HG03196 (cell line): ENCODE measurements around the gene RACK1.

Source experiments
- ATAC-seq: cut with Tn5 transposase; IDR thresholded peaks from one replicate; pipeline ENCODE4 v1.9.1; 2021; ENCODE audit not compliant: unreplicated experiment

Gene RACK1

DNA sequence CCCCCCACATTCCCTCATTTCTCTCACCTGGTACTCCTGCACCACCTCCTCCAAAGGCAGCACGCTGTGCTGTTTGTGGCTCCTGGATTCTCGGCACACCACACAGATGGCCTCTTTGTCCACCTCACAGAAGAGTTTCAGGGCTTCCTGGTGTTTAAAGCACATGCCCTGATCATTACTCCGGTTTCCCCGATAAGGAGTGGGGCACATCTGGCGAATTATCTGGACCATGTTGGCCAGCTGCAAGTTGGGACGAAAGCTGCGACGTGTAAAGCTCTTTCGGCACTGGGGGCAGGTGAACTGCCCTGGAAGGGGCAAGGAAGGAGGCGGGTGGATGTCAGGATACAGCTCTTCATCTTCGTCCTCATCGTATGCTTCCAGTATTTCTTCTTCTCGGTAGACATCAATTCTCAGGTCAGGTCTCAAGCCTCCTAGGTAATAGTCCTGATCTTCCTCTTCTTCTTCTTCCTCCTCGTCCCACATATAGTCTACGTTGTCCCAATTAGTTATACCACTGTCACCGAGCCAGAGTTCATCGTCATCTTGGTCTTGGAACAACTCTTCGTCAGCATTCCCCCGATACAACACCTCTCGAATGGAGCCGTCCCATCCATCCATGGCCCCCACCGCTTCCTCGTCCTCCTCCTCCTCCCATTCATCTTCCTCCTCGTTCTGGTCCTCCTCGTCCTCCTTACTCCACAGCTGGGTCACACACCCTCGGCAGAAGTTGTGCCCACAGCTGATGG, 16.4 kb upstream of the RACK1 start:
- ATAC-seq = no peak

- no peak for ATAC-seq
These were observed 15.6 kb upstream of the RACK1 start for GRCh38 chr5:181259283-181259682.

GRCh38 chr5:181258576-181258975, 14.9 kb upstream of the RACK1 start:
- ATAC-seq = no peak

GRCh38 chr5:181255836-181256578, 12.3 kb upstream of the RACK1 start:
- ATAC-seq = no peak

- no peak for ATAC-seq
These were observed 11.6 kb upstream of the RACK1 start for GRCh38 chr5:181255276-181255675.

DNA sequence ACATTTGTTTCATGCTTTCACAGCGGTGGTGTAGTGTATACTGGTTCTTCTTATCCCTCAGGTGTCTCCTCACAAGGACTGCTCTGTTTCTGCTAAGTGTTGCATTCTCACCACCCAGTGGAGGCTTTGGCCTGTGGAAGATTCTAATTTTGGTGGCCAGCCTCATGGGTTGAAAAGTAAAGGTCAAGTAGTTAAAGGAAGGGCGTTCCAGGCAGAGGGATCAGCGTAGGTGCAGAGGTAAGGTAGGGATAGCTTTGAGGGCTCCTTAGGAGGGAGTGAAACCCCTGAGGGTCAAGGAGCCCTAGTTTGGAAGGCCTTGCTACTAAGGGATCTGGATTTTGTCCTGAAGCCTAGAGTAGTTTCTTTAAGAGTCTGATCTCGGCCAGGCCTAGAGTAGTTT, 4.6 kb upstream of the RACK1 start:
- ATAC-seq = no peak

- peak; percentile 45 for ATAC-seq
These were observed 2.8 kb upstream of the RACK1 start for GRCh38 chr5:181246276-181247049.

DNA sequence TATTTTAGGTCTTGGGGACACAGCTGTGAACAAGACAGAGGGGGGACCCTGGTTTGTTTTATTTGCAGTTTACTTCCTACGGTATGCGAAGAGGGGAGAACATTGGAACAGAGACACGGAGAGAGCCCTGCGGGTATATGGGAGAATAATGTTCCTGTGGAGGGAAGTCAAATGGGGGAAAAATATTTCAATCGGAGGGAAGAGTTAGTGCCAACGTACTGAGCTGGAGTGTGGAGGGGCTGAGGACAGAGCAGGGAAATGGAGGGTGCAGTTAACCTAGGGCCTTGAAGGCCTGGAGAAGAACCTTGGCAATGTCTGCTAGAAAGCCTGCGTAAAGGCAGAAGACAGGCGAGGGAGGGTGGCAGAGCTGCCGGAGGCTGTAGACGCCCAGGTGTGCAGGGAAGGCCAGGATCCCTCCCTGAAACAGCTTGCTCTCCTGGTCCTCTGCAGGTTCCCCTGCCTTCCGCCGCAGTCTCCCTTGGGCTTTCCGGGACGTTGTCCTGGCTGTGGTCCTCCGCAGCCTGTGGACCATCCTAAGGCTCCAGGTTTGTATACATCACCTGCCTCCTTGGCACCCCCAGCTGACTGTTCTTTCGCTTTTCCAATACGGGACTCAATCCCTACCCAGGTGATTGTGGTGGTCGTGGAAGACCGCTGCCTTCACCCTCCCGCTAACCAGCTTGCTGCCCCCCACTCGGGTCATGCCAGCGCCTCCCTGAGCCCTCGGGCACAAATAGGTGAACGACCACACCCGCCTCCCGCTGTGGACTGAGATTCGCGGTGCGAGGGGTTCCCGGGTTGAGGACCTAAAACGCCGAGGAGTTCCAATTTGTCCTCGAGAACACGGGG, 1.9 kb upstream of the RACK1 start:
- ATAC-seq = peak; percentile 5

GRCh38 chr5:181243018-181243563, 615 bp downstream of the RACK1 start:
- ATAC-seq = peak; percentile 0

- ATAC-seq = no peak
These were observed 1.7 kb downstream of the RACK1 start for GRCh38 chr5:181242031-181242451.

DNA sequence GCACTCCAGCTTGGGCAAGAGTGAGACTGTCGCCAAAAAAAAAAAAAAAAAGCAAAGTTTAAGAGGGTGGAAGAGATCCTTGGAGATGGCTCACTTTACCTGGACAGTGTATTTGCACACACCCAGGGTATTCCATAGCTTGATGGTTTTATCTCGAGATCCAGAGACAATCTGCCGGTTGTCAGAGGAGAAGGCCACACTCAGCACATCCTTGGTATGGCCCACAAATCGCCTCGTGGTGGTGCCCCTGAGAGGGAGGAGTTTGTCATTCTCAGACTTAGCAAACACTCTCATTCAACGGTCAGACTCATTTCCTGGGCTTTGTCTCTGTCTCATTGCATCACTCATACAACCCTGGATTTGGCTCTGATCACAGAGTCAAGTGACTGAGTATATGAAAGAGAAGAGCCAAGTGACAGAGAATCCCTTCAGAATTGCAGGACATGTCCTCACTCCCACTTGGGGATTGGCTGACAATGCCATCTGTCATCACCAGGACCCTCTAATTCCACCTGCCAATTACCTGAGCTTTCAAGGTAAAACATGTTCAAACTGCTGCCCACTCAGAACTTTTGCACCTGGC, 2.2 kb downstream of the RACK1 start:
- no peak for ATAC-seq

- no peak for ATAC-seq
These were observed 4.5 kb downstream of the RACK1 start for GRCh38 chr5:181239062-181239663.

GRCh38 chr5:181237729-181238385, 5.8 kb downstream of the RACK1 start:
- no peak for ATAC-seq

- ATAC-seq = no peak
These were observed 6.6 kb downstream of the RACK1 start for GRCh38 chr5:181236954-181237641.

GRCh38 chr5:181236471-181236870, 7.2 kb downstream of the RACK1 start:
- no peak for ATAC-seq

GRCh38 chr5:181235689-181236366, 7.9 kb downstream of the RACK1 start:
- no peak for ATAC-seq

DNA sequence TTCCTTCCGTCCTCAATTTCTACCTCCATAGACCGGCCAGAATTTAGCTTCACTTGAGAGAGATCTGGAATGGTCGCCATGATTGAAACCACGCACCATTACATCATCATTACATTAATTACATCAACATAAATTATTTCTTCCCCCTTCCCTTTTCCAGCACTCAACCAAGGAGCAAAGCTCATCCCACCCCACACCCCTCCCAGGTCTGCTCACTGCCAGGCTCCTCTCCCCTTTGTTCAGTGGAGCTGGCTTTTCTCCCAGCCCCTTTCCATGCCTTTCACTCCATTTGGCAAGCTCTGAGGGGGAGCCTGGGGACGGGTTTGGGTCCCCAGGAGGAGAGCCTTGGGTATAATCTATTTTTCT, 8.4 kb downstream of the RACK1 start:
- ATAC-seq = no peak
